ENCODE results near the gene SKA3.
A peak's percentile ranks its signal among the peaks of the same experiment; 100 is the strongest.
"Not testable (repeated sequence)": the region's sequence is repeated elsewhere in the genome, so short reads cannot be mapped to it uniquely, and the experiment has no call there.

Gene SKA3

GRCh38 chr13:21176215-21176981 lies at the start of gene SKA3, which contains the start of gene MRPL57:
SKA3 (minus strand) TSS chr13:21176552; CDS start chr13:21176477, 75 bp downstream.
MRPL57 (plus strand) TSS chr13:21176658; CDS start chr13:21176917, 259 bp downstream.
- DNase-seq = peak; percentile 91

DNA sequence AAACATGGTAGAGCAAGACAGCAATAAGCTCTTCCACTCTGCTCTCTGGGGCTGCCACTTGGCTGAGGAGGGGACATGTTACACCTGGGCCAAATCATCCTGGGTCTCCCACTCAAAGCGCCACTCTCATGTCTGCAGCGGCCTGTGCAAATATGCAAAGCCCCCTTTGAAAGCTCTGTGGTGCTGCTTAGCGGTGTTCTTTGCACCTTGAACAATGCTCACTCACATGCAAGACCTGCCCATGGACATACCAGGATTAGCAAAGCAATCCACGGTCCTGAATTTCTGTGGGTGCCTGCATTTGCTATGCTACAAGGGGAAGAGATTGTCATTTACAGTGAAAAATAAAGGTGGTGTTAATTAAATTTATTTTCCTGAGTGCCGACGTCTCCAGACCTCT lies 48.7 kb upstream of the SKA3 start:
- no peak for DNase-seq

DNA sequence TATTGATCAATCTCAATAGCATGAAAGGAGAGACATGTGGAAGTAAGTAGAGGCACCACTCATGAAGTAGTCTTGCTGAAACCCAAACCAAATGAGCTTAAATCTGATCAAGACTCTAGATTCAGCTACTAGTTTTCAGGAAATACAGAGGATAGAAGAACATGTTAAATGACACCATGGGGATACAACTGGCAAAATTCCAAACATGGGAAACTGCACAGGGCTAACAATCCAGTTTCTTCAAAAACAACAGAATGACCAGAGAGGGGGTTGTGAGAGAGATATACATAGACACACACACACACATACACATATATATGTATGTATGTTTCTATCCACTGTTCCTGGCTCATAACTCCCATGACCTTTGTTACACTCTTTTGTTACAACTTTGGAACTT lies 44.9 kb upstream of the SKA3 start:
- DNase-seq = no peak

- DNase-seq = not testable (repeated sequence)
Observed at GRCh38 chr13:21219716-21220115, 43.4 kb upstream of the SKA3 start.

DNA sequence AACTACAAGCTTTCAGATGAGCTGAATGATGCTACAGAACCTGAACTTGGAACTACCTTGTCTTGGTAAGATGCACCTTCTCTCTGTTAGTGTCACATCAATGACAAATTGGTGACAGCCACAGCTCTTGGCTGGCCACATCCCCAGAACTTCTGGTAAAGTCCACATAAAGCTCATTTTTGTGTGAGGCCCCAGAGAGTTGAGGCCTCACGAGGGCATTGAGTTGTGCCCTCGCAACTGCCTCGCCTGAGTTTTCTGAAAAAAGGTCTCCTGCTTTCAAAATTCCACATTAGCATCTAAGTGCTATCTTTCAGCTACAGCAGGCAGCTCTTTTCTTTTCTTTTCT lies 42.7 kb upstream of the SKA3 start:
- no peak for DNase-seq

GRCh38 chr13:21218351-21219035 lies 42.1 kb upstream of the SKA3 start:
- DNase-seq = no peak

- no peak for DNase-seq
Observed at GRCh38 chr13:21216332-21216731, 40.0 kb upstream of the SKA3 start.

GRCh38 chr13:21215419-21215818 lies 39.1 kb upstream of the SKA3 start:
- DNase-seq = not testable (repeated sequence)

- no peak for DNase-seq
Observed at GRCh38 chr13:21212138-21212775, 35.9 kb upstream of the SKA3 start.

- no peak for DNase-seq
Observed at GRCh38 chr13:21208652-21209154, 32.4 kb upstream of the SKA3 start.

DNA sequence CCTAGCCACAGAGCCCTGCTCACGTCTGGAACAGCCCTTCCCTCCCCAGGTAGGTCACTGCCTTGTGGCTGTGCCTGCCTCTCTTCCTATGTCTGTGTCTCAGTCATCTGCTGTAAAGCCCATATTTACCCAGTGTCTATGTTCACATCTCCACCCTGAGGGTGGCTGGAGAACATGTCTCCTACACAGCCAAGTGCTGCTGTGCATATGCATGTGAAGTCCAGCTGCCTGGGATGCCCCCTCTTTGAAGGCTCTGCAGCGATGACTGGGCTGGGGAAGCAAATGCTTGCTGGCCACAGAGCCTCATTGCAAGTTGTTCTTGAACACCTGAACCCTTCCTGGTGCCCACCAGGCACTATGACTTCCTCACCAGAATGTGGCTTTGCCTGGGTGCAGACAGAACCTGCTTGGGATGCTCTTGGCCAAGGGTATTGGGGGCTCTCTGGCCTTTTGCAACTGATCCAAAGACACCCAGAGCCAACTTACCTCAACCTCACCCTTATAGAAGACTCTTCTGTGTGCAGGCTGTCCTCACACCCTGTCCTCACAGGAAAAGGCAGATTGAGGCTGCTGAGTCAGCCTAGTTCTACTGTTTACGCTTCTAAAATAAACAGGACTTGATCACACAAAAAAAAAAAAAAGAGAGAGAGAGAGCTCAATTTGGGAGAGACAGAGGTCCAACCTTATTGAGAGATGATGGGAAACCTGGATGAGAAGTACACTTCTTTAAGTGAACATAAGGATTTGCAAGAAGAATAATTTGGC lies 26.6 kb upstream of the SKA3 start:
- DNase-seq = no peak

- not testable (repeated sequence) for DNase-seq
Observed at GRCh38 chr13:21201456-21202190, 25.3 kb upstream of the SKA3 start.

GRCh38 chr13:21198391-21198790 lies 22.0 kb upstream of the SKA3 start:
- not testable (repeated sequence) for DNase-seq

- DNase-seq = not testable (repeated sequence)
Observed at GRCh38 chr13:21197606-21198225, 21.4 kb upstream of the SKA3 start.

GRCh38 chr13:21194756-21195155 lies 18.4 kb upstream of the SKA3 start:
- DNase-seq = not testable (repeated sequence)

- DNase-seq = not testable (repeated sequence)
Observed at GRCh38 chr13:21186410-21186809, 10.1 kb upstream of the SKA3 start.

DNA sequence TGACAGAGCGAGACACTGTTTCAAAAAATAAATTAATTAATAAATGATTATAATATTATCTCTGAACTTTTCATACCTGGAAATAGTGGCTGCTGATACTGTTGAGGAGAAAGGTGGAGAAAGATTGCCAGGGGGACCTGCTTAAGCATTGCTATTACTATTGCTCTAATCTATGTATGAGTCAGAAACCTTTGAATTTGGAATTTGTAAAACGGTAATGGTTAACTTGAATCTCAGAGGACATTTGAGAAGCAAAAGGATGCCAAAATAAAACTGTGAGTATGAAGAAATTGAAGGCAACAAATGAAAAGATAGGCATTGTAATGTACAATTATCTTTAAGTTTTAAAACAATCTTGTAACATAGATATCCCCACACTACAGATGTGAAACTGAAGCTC lies 5.3 kb upstream of the SKA3 start:
- no peak for DNase-seq

DNA sequence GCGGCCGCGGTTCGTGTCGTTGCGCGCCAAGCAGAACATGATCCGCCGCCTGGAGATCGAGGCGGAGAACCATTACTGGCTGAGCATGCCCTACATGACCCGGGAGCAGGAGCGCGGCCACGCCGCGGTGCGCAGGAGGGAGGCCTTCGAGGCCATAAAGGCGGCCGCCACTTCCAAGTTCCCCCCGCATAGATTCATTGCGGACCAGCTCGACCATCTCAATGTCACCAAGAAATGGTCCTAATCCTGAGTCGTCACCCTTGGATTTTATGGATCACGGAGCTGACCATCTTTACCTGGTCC lies 581 bp upstream of the SKA3 start:
- no peak for DNase-seq

DNA sequence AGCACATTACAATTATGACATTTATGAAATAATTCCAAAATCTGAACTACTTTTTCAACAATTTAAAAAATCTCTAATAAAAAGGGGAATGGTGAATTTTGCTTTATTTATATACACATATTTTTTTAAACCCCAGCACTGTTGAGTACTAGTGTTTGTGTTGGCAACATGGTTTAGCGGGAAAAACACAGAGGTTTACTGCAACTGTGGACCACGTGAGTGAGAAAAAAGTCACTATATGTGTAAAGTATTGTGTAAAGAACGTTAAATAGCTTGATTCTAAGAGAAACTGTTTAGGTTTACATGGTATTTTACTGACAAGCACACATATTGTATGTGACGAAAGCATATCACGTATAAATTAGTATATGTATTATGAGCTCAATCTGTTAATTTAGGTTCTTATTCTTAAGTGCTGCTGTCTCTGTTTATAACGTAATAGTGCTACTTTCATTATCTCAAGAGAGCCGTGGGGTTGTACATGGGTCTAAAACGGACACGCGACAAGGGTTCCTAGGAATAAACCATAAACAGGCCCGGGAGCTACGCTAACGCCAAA lies 617 bp downstream of the SKA3 start:
- DNase-seq = no peak

GRCh38 chr13:21173767-21174166 lies 2.6 kb downstream of the SKA3 start:
- not testable (repeated sequence) for DNase-seq

GRCh38 chr13:21171420-21171819 lies 4.9 kb downstream of the SKA3 start:
- no peak for DNase-seq

DNA sequence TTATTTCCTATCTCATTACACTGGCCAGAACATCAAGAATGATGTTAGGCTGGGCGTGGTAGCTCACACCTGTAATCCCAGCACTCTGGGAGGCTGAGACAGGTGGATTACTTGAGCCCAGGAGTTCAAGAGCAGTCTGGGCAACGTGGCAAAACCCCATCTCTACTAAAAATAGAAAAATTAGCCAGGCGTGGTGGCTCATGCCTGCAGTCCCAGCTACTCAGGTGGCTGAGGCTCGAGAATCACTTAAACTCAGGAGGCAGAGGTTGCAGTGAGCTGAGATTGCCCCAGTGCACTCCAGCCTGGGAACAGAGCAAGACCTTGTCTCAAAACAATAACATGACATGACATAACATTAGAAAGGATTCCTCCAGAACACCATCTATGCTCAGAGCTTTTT lies 10.7 kb downstream of the SKA3 start:
- DNase-seq = not testable (repeated sequence)
